Measurements from ENCODE around the gene LRIT1.

The LRIT1 gene

DNA sequence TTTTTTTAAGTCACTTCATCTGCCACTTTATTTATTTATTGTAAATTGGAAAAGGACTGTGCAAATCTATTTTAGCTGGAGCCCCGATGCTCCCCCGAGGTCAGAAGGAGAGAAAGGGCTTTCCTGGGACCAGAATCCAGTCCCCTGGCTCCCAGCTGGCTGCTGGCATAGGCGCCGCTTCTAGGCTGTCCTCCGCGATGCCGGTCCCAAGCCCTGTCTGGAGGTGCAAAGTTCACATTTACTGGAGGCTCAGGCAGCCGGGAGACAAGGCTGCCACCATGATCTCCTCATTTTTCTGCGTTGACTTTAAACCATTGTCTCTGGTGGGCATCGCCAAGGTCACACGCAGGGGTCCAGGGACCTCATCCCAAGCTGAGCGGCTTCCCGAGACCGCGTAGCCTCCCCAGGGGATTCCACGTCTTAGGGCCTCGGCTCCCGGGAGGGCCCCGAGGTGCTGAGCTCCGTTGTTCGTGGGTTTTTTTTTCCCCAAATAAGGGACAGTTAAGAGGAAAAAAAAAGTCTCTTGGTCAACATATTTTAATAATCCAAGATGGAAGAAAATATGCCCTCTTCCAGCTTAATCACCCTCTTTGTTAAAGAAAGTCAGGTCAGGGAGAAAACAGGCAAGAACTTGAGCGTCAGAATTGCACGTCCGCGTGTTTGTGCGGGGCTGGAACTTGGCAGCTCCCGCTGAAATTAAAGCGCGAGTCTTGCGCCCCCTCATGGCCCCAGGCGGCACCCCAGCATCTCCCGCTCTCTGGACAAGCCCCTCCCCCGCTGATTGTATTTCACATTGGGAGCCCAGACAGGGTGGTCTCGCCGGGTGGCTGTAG, 15.4 kb upstream of the LRIT1 start:
- DNase-seq (ENCODE audit: insufficient read length, low spot score) (no peak), FAIRE-seq (no peak)

DNA sequence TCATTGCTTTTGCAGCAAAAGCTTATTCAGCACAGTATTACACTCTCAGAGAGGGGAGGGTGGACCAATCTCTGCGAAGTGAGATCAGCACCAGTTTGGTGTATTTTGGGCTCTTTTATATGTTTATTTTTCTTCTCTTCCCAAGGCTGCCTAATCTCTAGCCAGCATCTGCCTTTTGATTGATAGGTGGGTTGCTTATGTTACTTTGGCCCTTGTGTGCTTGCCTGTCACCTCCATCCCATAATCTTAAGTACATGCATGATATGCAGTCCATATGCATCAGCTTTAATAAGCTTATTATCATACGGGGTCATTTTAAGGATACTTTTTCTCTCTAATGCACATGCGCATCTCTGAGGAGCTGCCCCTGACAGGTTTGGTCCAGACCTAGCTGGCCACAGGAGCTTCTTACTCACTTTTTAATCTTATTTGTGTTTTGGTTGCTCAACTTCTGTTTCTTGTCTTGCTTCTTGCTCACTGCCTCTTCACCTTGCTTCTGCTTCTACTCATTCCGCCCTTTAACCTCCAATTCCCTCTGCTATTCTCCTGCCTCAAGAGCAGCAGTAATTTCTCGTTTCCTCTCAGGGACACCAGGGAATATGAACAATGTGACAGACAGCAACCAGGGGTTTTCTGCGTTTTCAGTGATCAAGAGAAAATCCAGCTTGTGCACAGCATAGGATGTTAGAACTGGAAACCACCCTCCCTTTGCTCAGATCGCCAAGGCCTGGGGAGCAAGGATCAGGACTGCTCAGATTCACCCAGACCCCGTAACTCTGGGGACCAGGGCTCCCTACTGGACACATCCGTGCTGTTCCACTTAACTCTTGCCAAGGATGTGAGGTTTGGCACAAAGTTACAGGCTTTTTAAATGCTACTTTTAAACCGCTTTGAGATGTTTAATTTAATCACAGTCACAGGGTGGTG, 13.5 kb upstream of the LRIT1 start:
- no peak for FAIRE-seq
- no peak for DNase-seq (ENCODE audit: insufficient read length, low spot score)

DNA sequence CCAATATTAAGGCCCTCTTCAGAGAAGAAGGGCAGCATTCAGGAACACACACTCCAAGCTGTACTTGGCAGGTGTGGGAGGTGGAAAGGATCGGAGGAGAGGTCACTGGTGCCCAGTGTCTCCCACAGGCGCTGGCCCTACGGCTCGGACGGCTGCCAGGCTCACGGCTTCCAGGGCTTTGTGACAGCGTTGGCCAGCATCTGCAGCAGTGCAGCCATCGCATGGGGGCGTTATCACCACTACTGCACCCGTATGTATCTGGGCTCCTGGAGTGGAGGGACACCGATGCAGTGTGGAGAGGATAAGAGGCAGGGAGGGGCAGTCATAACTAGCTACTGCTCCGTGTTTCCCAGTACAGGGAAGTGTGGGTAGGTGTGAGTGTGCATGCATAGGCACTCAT, 7.4 kb upstream of the LRIT1 start:
- FAIRE-seq (no peak), DNase-seq (ENCODE audit: insufficient read length, low spot score) (no peak)

DNA sequence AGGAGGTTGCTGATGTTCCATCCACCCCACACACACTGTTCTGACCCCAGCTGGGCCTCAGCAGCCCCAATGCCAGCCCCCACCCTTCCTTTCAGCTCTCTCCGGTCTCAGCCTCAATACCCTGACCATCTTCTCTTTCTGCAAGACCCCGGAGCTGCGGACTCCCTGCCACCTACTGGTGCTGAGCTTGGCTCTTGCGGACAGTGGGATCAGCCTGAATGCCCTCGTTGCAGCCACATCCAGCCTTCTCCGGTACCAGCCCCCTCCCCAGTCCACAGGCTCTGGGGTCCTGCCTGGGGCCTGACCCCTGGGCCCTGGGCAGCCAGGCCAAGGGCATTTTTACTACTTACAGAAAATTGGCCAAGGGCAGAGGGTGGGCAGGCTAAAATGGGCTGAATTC, 6.2 kb upstream of the LRIT1 start:
- no peak for FAIRE-seq
- DNase-seq (ENCODE audit: insufficient read length, low spot score), result no peak

DNA sequence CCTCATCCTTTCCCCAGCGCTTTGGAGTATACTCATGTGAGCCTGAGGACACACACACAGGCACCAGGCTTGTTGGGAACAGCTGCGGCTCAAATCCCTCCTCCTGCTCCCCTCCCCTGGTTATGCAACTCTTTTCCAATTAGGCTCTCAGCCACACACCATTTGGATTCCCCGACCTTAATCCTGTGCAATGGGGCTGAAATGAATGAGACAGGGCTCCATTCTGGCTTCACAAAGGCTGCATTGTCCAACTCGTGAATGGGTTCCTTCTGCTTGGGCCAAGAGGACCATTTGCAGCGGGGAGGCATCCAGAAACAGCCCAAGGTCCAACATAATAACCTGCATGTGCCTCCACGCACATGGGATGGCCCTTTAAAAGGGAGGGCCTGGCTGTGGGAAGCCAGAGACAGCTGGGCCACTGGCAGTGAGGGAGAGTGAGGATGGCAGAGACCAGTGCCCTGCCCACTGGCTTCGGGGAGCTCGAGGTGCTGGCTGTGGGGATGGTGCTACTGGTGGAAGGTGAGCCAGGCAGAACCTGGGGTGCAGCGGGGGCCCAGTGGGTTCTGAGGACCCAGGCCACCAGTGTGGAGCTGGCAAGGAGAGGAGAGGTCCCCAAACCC, 3.4 kb upstream of the LRIT1 start, which contains the start of gene RGR:
RGR (plus strand) TSS at position 403 of the 620 bp plus-strand sequence; CDS start at position 441, 38 bp downstream.
- FAIRE-seq (no peak), DNase-seq (ENCODE audit: insufficient read length, low spot score) (no peak)

DNA sequence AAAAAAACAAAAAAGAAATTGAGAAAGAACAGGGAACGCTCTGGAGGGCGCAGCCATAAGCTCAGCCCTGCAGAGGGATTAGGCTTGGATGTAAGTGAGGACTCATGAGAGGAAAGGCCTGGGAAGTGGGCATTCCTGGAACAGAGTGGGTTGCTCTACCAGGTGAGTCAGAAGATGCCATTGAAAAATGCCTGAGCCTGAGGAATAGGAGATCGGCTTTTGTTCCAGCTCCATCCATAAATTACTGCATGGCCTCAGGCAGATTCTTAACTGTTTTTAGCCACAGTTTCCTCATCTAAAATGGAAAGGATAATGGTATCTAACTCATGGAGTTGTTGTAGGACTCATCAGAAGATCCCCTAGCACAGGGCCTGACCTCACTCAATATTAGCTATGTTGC, 2.4 kb upstream of the LRIT1 start:
- FAIRE-seq, result no peak
- no peak for DNase-seq (ENCODE audit: insufficient read length, low spot score)

DNA sequence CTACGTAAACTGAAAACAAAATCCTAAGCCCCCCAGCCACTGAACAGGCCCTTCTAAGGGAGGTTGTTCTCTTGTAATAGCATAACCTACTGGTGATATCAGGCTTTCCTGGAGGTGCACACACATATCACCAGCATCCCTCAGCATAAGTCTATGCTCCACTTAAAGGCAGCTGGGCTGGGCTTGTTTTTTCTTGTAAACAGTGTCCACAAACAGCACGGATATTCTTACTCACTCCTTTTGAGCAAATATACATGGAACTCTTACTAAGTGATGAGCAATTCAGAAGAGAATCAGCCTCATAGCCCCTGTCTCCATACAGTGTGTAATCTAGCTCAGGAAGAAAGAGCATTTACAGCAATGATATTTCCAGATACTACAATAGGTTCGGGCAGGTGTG, 2.4 kb downstream of the LRIT1 start:
- DNase-seq (ENCODE audit: insufficient read length, low spot score), result no peak
- no peak for FAIRE-seq

DNA sequence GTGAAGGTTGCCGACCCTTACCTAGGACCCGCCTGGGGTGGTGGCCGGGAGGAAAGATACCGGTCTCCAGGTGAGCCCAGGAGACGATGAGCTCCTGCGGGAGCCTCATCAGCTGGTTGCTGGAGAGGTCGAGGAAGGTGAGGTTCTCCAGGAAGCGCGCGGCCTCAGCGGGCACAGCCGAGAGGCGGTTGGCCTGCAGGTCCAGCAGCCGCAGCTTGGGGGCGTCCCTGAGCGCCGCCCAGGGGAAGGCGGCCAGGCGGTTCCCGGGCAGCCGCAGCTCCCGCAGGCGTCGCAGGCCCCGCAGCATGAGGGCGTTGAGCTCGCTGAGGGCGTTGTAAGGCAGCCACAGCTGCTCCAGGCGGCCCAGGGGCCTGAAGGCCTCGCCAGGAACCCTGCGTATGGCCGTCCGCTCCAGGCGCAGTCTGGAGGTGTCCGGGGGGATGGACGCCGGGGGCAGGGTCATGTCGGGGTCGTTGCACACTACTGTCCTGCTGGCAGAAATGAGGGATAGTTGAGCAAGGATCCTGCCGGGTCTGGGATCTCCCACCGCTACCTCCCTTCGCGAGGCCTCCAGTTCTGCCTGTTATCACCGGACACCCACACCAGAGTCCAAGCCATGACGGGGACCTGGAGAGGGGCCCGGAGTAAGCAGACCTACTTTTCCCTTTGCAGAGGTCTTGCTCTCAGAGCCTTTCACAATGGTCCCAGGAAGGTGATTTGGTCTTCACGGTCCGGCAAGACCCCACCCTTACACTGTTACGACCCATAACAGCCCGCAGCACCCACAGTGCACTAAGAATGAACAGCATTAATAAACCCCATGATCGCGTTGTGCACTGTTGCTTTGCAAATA, 3.9 kb downstream of the LRIT1 start:
- FAIRE-seq (no peak), DNase-seq (ENCODE audit: insufficient read length, low spot score) (no peak)

DNA sequence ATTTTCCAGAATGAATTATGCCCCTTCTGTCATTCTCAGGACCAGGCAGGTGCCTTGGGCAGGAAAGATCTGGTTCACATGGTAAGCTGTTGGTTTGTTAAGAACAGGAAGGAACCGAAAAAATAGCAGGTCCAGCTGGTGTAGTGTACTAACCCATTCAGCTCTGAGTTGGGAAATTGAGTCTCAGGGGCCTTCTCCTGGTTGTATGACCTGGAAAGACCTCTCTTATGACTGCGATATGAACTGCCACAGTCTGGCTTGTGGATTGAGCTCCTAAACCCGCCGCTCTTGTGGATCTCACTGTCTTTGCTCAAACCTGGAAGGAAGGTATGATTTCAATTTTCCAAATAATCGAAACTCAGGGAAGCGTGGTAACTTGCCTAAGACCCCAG, 4.5 kb downstream of the LRIT1 start:
- no peak for FAIRE-seq
- DNase-seq (ENCODE audit: insufficient read length, low spot score), result no peak

DNA sequence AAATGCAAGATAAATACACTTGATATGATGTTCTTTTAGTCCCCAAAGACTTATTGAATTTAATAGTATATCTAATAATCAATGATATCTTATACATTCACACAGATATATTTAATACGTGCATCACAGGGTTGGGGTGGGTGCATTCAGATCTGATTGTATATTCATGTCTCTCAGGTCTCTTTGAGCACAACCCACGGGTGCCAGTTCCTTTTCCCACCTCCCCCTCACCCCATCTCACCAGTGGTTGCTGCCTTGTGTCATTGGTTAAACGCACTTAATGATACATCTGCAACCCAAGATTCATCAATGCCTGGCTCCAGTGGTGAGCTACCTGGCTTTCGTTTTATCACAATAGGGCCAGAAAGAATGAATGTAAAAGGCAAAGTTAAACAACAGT, 6.2 kb downstream of the LRIT1 start:
- FAIRE-seq (no peak), DNase-seq (ENCODE audit: insufficient read length, low spot score) (no peak)

DNA sequence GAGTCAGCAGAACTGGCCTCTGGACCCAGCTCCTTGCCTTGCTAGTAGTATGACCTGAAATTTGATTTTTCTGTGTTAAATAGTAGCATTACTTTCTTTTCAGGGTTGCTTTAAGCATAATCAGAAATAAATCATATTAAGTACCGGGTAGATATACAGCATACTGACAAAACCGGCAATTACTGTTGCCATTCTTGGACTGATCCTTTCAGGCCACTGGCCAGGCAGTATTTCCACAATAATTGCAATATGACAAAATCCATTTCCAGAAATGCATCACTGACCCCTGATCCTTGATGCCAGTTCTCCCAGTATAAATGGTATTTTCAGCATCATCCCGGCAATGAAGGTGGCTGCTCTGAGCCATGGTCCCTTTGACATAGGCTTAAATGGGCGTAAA, 6.9 kb downstream of the LRIT1 start:
- FAIRE-seq (no peak), DNase-seq (ENCODE audit: insufficient read length, low spot score) (no peak)

DNA sequence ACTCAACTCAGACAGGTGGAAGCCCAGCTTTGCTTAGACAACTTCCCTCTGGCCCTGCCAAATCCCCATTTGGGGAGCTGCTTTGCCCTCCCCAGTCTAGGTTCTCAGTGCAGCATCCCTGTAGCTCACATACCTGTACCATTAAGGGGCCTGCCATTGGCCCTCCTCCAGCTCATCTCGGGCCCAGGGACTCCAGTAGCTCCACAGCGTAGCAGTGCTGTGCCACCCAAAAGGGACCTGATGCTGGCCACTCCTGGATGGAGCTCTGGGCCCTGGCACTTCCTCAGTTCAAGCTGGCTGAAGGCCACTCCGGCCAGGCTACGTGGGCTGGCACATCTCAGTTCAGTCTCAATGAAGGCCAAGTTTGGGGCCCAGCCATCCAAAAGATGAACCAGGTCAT, 7.4 kb downstream of the LRIT1 start:
- DNase-seq (ENCODE audit: insufficient read length, low spot score), result no peak
- no peak for FAIRE-seq

DNA sequence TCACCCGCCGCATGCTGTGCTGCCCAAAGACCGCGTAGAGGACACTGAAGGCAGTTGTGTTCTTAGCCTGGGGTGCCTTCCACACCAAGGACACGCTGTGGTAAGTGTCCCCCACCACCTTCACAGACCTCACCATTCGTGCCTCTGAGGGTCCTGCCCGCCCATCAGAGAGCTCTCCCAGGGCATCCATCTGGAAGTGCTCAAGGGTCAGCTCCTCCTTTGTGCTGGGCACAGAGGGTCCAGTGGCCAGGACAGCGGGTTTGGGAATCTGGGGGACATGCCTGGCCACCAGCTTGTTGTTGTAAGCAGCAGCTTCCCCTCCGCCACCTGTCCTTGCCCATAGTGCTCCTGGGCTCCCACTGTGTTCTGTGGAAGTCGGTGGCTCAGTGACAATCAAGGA, 9.0 kb downstream of the LRIT1 start:
- FAIRE-seq (no peak), DNase-seq (ENCODE audit: insufficient read length, low spot score) (no peak)

DNA sequence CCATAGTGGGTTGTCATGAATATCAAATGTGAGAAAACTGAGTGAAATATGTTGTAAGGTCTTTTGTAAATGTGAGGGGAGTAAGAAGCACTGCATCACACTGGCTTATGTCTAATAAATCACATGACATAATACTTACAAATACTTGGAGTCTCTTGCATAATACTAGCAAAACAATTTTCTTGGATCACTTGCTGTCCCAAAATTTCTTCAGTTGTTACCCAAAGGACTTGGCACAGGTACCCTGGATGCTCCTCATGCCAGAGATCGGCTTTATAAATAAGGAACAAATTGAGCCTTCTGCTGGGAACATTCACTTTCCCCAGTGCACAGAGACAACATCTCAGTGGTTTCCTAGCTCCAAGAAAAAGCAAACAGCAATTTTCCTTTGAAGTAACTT, 11.0 kb downstream of the LRIT1 start:
- FAIRE-seq (no peak), DNase-seq (ENCODE audit: insufficient read length, low spot score) (no peak)

DNA sequence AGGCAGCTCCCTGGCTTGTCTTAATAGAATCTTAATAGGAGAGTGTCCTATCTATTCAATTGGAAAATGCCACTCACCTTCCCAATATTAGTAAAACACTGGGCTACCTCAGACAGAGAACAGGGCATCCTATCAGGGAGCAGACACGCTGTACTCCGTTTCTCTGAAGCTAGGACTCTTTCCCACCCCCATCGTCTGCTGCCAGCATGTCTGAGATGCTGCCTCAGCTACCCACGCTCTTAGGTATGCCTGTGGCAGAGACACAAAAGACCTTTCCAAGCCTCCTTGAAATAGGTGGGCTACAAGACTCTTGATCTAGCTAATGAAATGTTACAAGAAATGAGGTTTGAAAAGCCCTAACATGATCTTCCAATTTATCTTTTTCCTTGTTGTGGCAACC, 13.5 kb downstream of the LRIT1 start:
- DNase-seq (ENCODE audit: insufficient read length, low spot score), result no peak
- no peak for FAIRE-seq

DNA sequence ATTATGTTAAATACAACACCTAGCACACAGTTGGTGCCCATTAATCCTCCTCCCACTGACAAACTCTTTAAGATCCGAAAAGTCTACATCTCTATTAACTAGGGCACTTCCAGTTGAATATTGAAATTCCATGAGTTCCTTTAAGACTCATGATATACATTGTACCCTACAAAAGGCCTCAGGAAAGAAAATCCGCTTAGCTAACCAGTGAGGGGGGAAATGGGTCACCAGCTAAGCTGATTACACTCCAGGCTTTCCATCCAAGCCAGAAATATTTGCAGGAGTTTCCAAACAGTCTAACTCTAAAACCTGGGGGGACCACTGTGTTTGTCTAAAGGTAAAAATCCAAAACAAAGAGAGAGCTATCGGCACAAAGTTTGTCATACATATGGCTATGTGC, 14.7 kb downstream of the LRIT1 start:
- DNase-seq (ENCODE audit: insufficient read length, low spot score) (no peak), FAIRE-seq (no peak)

DNA sequence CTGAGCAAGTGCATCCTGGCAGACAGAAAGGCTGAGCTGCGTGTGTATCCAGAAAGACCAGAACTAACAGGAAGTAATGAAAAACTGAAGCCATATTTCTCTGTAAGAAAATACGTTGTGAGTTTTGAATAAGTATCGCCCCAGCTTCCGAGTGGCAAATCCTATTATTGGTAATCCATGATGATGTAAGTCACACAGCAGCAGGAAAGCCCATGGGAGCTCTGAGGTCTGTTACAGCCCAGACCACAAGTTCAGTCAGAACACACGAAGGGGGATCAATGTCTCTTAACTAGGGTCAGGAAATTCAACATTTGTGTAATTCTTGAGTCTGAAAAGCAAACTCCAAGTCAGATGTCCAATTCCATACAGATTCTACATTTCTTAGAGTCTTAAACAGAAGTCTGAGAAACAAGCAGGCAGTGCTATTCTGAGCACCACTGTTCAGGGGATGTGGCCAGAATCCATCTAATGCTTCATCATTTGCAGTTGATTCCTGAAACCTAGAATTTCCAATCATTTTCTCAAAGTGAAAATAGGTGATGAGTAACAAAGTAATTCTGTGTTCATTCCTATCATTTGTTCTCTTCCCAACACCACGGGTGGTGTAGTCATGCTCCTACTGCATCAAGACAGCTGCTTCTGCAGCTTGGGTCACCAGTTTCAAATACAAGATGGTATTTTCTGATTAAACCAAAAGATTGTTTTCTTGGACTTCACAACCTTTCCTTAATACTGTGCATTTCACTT, 15.7 kb downstream of the LRIT1 start, which contains the start of gene LRIT2:
LRIT2 (minus strand) TSS at position 118 of the 747 bp plus-strand sequence; CDS start at position 94, 24 bp downstream.
- DNase-seq (ENCODE audit: insufficient read length, low spot score) (no peak), FAIRE-seq (no peak)

DNA sequence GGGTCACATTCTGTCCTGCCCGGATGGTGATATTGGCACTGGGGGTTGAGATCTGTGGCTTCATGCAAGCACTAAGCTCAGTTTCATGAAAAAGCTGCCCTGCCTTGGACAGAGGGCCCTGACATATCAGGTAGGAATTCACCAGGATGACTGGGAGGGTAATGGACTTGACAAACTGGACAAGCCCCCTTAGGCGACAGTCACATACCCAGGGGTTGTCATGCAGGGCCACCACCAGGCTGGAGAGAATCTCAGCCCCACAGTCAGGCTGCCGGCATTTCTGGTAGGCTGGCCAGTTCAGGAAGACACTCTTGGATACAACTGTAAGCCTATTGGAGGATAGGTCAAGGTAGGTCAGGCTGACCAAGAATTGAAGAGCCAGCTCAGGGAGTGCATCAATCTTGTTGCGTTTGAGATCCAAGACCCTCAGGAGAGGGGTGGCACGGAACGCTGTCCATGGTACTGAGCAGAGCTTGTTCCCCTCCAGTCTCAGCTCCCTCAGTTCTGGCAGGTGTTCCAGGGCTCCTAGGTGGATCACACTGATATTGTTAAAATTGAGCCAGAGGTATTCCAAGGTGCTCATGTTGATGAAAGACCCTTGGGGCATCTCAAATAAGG, 16.8 kb downstream of the LRIT1 start:
- no peak for FAIRE-seq
- DNase-seq (ENCODE audit: insufficient read length, low spot score), result no peak

DNA sequence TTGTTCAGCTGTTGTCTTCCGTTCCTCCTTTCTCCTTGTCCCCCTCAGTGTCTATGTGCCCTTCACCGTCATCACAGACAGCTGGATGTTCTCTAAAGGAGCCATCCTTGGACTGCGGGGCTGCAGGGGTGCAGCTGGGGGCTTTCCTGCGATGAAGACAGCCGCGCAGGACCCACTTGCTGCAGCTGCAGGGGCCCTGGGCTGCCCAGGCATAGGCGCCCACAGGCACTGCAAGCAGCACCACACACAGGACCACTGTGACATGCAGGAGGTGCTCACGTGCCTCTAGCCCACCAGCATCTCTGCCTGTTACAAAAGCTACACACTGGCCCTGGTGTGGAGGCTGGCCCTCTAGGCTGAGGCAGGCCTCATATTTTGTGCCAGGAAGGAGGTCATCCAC, 19.4 kb downstream of the LRIT1 start:
- no peak for DNase-seq (ENCODE audit: insufficient read length, low spot score)
- no peak for FAIRE-seq

All from HTR-8/SVneo (cell line).